GM12872 (cell line): ENCODE results near the gene FAM3D.

ENCODE experiments used
- TF ChIP-seq, protein P1 (sequence below): IDR thresholded peaks from 3 replicates; pipeline ENCODE4 v1.5.1; 2011; ENCODE audit warnings: low read depth, mild to moderate bottlenecking, low read length, moderate library complexity; ENCODE audit not compliant: insufficient read depth

Gene FAM3D

DNA sequence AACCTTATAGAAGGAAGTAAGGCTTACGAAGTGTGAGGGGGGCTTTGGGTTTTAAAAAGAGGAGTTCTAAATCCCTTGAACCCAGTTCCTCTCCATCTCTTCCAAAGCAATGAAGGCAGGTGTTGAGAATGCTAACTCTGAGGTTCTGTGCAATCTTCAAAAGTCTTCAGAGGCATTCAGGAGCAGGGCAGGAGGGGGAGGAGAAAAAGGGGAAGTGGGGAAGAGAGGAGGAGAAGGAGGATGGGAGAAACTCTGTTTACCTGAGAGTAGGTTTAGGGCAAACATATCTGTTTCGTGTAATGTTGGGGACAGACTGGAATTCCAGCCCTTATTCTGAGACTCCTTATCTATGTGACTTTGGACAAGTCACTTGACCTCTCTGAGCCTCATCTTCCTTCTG is 36.9 kb downstream of the FAM3D start:
- TF ChIP-seq, protein P1, sequence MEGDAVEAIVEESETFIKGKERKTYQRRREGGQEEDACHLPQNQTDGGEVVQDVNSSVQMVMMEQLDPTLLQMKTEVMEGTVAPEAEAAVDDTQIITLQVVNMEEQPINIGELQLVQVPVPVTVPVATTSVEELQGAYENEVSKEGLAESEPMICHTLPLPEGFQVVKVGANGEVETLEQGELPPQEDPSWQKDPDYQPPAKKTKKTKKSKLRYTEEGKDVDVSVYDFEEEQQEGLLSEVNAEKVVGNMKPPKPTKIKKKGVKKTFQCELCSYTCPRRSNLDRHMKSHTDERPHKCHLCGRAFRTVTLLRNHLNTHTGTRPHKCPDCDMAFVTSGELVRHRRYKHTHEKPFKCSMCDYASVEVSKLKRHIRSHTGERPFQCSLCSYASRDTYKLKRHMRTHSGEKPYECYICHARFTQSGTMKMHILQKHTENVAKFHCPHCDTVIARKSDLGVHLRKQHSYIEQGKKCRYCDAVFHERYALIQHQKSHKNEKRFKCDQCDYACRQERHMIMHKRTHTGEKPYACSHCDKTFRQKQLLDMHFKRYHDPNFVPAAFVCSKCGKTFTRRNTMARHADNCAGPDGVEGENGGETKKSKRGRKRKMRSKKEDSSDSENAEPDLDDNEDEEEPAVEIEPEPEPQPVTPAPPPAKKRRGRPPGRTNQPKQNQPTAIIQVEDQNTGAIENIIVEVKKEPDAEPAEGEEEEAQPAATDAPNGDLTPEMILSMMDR, result no peak

DNA sequence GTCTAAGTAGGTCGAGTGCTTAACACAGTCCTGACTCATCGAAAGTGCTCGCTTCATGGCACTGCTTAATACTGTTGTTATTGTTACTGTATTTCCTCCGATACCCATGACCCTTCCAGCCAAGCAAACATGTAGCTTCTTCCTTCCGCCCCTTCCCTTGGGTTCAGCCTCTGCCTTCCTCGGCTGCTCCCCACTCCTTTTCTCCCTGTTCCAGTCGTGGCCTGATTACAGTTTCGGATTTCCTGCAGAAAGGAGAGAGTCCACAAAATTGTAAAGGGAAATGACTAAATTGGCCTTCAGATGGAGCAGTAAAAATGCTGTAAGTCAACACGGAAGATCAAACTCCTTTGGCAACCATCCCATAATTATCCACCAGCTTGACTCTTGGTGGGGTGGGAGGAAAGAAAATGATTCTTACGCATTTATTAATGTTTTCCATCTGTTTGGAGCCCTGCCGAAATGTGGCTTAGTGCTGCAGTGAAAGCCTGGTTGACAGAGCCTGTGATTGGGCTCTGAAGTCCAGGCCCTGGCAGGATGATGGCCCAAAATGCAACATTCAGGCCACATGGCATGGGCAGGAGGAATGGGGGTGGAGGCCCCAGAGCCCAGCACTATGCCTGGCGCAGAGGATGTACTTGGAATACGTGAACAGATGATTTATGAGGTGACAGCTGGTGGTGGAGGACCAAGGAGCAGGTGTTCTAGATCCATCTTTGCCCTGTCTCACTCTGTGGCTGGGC is 37.6 kb downstream of the FAM3D start:
- TF ChIP-seq, protein P1, result no peak

DNA sequence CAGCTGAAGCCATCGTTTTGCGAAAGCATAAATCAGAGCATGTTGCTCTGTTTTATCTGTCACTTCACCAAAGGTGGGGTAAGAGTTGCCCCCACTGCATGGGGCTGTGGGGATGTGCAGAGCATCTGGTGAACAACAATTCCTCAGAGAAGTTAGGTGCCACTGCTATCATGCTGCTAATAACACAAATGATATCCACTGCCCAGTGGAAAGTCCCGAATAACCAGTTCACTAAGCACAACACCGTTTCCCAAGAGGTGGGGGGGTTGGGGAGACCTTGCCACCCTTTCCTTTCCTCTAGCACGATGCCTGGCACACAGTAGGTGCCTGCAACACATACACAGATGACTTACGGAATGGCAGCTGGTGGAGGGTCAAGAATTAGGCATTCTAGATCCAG is 38.6 kb downstream of the FAM3D start:
- TF ChIP-seq, protein P1, result no peak

DNA sequence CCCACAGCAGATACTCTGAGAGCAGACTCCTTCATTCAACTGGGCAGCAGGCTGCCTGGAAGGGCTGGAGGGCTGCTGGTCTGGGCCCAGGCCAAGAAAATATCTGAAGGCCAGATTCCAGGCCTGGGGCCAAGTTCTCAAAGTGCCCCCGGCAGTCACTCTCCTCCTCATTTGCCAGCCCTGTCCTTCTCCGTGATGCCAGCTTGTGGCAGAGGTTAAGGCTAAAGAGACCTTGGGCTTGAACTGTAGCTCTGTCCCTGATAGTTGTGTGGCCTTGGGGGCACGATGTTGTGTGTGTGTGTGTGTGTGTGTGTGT is 39.0 kb downstream of the FAM3D start:
- TF ChIP-seq, protein P1, result no peak

DNA sequence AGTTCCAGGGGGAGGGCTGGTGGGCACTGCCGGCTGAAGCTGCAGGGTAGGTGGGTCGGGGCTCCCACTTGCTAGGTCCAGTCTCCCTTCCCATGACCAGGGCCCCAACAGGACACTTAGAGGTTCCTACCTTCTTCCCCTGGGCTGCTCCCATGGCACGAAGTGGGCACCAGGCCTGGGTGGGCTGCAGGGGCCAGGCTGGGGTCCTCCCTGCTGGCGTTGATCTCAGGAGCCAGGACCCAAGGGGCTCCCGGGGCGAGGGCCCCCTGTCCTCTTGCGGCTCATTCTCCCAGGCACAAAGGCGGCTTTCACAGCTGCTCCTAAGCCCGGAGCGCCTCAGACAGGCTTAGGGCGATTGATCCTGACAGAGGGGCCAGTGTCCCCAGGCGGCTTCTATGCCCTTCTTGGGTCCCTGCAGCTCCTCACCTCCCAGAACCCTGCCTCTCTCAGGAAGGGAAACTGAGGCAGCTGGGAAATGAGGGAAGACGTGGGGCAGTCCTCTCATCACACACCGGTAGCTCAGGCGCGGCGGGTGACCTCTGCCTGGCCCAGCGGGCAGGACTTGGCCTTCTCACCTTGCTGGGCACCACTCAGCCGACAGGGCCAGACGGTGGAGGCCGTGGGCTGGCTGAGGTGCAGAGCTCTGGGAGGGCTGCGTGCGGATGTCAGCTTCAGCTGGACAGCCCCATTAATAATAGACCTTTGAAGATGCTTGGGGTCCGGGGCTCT is 39.6 kb downstream of the FAM3D start:
- TF ChIP-seq, protein P1, result no peak

DNA sequence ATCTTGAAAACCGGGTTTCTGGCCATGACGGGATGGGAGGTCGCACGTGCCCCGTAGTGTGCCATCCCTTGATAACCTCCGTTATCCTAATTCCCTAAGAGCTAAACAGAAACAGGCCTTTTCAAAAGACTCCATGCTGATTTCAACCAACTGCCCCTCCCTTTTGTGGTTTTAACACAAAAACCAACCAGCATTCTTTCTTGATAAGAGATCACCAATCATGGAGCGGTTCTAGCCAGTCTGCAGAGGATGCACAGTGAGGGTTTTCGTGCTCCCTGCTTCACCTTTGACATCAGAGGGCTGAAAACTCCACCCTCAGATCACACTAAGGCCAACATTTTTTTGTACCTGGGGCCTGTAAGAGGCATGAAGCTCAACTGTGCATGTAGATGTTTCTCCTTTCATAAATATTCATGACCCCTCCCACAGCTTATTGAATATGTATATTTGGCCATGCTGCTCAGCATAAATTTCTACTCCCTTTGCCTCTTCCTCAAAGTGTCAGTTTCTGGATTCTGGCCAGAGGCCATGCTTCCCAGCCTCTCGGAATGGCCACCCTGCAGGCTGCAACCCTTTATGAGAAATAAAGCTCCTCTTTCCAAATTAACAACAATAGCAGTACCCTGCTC is 41.3 kb downstream of the FAM3D start:
- TF ChIP-seq, protein P1, result no peak

DNA sequence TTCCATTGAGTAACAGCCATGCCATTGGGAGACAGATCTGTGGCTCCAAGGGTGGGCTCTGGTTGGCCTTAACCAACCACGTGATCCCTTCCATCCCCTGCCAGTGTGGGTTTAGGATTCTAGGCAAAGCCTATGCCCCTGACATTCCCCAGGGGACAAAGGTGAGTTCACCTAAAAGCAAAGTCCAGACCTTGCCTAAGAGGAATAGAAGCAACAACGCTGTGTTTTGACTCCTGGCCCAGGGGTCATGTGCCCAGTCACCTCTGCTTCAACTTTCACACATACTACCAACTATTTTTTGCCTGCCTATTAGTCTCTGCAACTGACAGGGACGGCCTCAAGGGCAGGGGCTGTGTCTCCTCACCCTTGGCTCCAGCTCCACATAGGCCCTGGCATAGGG is 42.0 kb downstream of the FAM3D start:
- TF ChIP-seq, protein P1, result no peak
